ENCODE results near the gene THAP5. TPM values are rescaled to one million over a fixed set of nuclear protein-coding genes. Genes with fewer than 3 reads are reported as not detected.

Gene THAP5, protein sequence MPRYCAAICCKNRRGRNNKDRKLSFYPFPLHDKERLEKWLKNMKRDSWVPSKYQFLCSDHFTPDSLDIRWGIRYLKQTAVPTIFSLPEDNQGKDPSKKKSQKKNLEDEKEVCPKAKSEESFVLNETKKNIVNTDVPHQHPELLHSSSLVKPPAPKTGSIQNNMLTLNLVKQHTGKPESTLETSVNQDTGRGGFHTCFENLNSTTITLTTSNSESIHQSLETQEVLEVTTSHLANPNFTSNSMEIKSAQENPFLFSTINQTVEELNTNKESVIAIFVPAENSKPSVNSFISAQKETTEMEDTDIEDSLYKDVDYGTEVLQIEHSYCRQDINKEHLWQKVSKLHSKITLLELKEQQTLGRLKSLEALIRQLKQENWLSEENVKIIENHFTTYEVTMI
- total RNA-seq, result 10 to 100 TPM; 23.1 to 27.7 (median 27.3) TPM

- H3K27ac ChIP-seq (replicated peaks in 1 of 4), result peak within 1 kb of the TSS; percentile 94 to 100 (median 96)
- no peaks in the 10 kb centered on the region for H3K27me3 ChIP-seq
- TF ChIP-seq EP300 (IDR thresholded peaks at IDR 0.05) (no peak), POLR2A (IDR thresholded peaks at IDR 0.05; ENCODE audit: low read depth) (peak; percentile 79), CTCF (IDR thresholded peaks at IDR 0.05) (peak in 1 of 3 experiments; percentile 28), POLR2AphosphoS5 (IDR thresholded peaks at IDR 0.05) (peak; percentile 99 to 100)
- peak within 1 kb of the TSS; percentile 74 to 93 (median 82) for H3K4me3 ChIP-seq
- peaks cover 0 to 31% (median 17%) of the 10 kb centered on the region in 4 donors for H3K36me3 ChIP-seq
- WGBS, result no CpG with 5 or more reads among the region's 65 CpGs
- H3K9me3 ChIP-seq, result no peaks in the 10 kb centered on the region
- intact Hi-C loops (cut with DNase I), result loop anchor here (1.0 kb wide), 1 partner anchor 44 kb away; no protein-coding TSS in a partner anchor
- H3K4me1 ChIP-seq, result peaks cover 27 to 45% (median 37%) of the 10 kb centered on the region in 4 donors
- DNase-seq (ENCODE audit: extremely low spot score), result peak; percentile 100
These were observed at the start of gene THAP5, which contains the start of gene DNAJB9 for GRCh38 chr7:108569381-108570145. THAP5 (minus strand) TSS chr7:108569706; CDS start chr7:108569569, 137 bp downstream. DNAJB9 (plus strand) TSS chr7:108569874; CDS start chr7:108571727, 1,853 bp downstream.

DNA sequence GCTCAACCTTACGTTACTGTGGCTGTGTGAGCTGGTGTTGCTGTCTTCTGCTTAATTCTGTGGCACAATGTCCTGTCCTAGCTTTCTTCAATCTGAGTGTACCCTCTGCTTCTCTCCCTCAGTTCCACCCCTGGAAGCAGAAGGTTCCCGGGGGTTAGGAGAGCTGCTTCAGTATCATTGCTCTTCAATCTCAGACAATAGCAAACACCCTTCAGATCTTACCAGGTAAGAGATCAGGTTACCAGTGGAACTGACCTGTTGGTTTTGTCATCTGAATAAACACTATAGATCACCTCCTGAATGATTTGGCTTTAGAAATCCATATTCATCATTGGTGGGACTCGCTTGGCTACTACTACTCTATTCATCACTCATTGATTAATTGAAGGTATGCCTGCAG lies 48.5 kb upstream of the THAP5 start:
- no peaks in the 10 kb centered on the region for H3K9me3 ChIP-seq
- DNase-seq (ENCODE audit: extremely low spot score), result no peak
- no peaks in the 10 kb centered on the region for H3K4me1 ChIP-seq
- H3K27me3 ChIP-seq, result no peaks in the 10 kb centered on the region
- intact Hi-C loops (cut with DNase I), result no loop called here
- H3K27ac ChIP-seq (replicated peaks in 1 of 4), result no peak overlapping the region
- H3K4me3 ChIP-seq, result no peak overlapping the region
- TF ChIP-seq POLR2A (IDR thresholded peaks at IDR 0.05; ENCODE audit: low read depth) (no peak), POLR2AphosphoS5 (IDR thresholded peaks at IDR 0.05) (no peak), EP300 (IDR thresholded peaks at IDR 0.05) (no peak), CTCF (IDR thresholded peaks at IDR 0.05) (no peak)
- WGBS, result 86% methylated on average over 3 of the region's 3 CpGs
- no peaks in the 10 kb centered on the region for H3K36me3 ChIP-seq

DNA sequence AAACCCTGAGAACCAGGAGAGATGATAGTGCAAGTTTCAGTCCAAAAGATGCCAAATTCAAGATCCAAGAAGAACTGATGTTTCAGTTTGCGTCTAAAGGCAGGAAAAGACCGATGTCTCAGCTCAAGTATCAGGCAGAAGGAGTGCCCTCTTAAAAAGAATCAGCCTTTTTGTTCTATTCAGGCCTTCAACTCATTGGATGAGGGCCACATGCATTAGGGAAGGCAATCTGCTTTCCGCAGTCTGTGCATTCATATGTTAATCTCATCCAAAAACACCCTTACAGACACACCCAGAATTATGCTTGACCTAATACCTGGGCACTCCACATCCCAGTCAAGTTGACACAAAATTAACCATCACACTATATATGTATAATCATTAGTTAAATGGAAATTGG lies 45.4 kb upstream of the THAP5 start:
- DNase-seq (ENCODE audit: extremely low spot score), result no peak
- intact Hi-C loops (cut with DNase I), result no loop called here
- no peak overlapping the region for H3K4me3 ChIP-seq
- no peaks in the 10 kb centered on the region for H3K36me3 ChIP-seq
- H3K27me3 ChIP-seq, result no peaks in the 10 kb centered on the region
- TF ChIP-seq POLR2AphosphoS5 (IDR thresholded peaks at IDR 0.05) (no peak), CTCF (IDR thresholded peaks at IDR 0.05) (no peak), POLR2A (IDR thresholded peaks at IDR 0.05; ENCODE audit: low read depth) (no peak), EP300 (IDR thresholded peaks at IDR 0.05) (no peak)
- 93% methylated on average over 3 of the region's 3 CpGs for WGBS
- no peak overlapping the region for H3K27ac ChIP-seq (replicated peaks in 1 of 4)
- H3K4me1 ChIP-seq, result no peaks in the 10 kb centered on the region
- no peaks in the 10 kb centered on the region for H3K9me3 ChIP-seq

DNA sequence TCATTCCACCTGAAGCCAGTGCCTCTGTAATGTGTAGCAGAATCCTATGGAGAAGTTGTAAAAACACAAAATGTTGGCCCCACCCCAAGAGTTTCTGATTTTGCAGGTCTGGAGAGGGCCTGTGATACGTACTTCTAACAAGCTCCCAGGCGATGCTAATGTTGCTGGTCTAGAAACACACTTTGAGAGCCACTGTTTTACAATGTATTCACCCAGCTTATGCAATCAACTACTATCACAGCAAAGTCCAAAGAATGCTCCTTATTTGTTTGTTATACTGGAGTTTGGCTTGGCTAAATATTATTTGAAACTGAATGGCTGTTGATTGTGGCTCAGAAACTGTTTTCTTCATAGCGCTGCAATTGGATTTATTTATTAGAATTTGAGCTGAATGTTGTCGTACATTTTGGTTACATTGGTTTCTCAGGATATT lies 44.5 kb upstream of the THAP5 start:
- H3K27ac ChIP-seq (replicated peaks in 1 of 4), result no peak overlapping the region
- H3K36me3 ChIP-seq, result no peaks in the 10 kb centered on the region
- no peaks in the 10 kb centered on the region for H3K4me1 ChIP-seq
- no peaks in the 10 kb centered on the region for H3K27me3 ChIP-seq
- TF ChIP-seq EP300 (IDR thresholded peaks at IDR 0.05) (no peak), POLR2A (IDR thresholded peaks at IDR 0.05; ENCODE audit: low read depth) (no peak), POLR2AphosphoS5 (IDR thresholded peaks at IDR 0.05) (no peak), CTCF (IDR thresholded peaks at IDR 0.05) (no peak)
- no peak overlapping the region for H3K4me3 ChIP-seq
- no peak for DNase-seq (ENCODE audit: extremely low spot score)
- no peaks in the 10 kb centered on the region for H3K9me3 ChIP-seq
- 92% methylated on average over 4 of the region's 4 CpGs for WGBS
- intact Hi-C loops (cut with DNase I), result no loop called here
